IMR-90 (cell line): ENCODE measurements around the gene C5orf52. TPM values are rescaled to one million over a fixed set of nuclear protein-coding genes. Genes with fewer than 3 reads are reported as not detected.

Experiments
- ATAC-seq: fragments of 200-7000 bp; cut with Tn5 transposase; 2 replicates; pipeline ENCODE4 v1.9.1; 2020; ENCODE audit warnings: low read depth, mild to moderate bottlenecking, moderate library complexity
- BruUV-seq: library from RNA; stranded (reverse); fragments of 400-500 nt; replicated peaks from 2 replicates; lab custom pipeline; 2021; lab: Mats Ljungman, UMichigan
- CTCF ChIA-PET: fragments of 300-600 bp; formaldehyde crosslinking; extraction: SDS; loops from one replicate; lab custom pipeline; 2021; ENCODE audit warnings: antibody characterized with exemption; lab: Yijun Ruan, JAX
- POLR2A ChIA-PET: fragments of 300-600 bp; sonication (Branson Sonifier 250); formaldehyde crosslinking; loops from one replicate; lab custom pipeline; 2022; ENCODE audit warnings: antibody characterized with exemption; ENCODE audit not compliant: unreplicated experiment; lab: Charles Lee
- DNase-seq: peaks from one replicate; pipeline ENCODE4 v3.0.0; 2013
- H2AFZ ChIP-seq: replicated peaks from 2 replicates; pipeline ENCODE3; 2013; ENCODE audit warnings: low read length, mild to moderate bottlenecking; ENCODE audit not compliant: poor library complexity
- H2AK5ac ChIP-seq: 2 replicates; pipeline ENCODE4 v1.6.1; 2013; ENCODE audit warnings: low read depth, low read length, inconsistent platforms
- H2AK9ac ChIP-seq: replicated peaks from 2 replicates; pipeline ENCODE3; 2013; ENCODE audit warnings: mild to moderate bottlenecking, low read depth, low read length, moderate library complexity; ENCODE audit not compliant: poor library complexity
- H2BK120ac ChIP-seq: 2 replicates; pipeline ENCODE4 v1.6.1; 2013; ENCODE audit warnings: low read depth, low read length, inconsistent platforms
- H2BK15ac ChIP-seq: 3 replicates; pipeline ENCODE4 v1.6.1; 2013; ENCODE audit warnings: low read depth, low read length, inconsistent platforms
- H2BK20ac ChIP-seq: 2 replicates; pipeline ENCODE4 v1.6.1; 2013; ENCODE audit warnings: low read depth, mild to moderate bottlenecking, inconsistent platforms, low read length, moderate library complexity
- H2BK5ac ChIP-seq: 2 replicates; pipeline ENCODE4 v1.6.1; 2013; ENCODE audit warnings: mild to moderate bottlenecking, low read depth, low read length, inconsistent platforms; ENCODE audit not compliant: poor library complexity, severe bottlenecking
- H3K14ac ChIP-seq: replicated peaks from 2 replicates; pipeline ENCODE4 v1.6.1; 2013; ENCODE audit warnings: low read depth, low read length, inconsistent platforms
- H3K18ac ChIP-seq: 2 replicates; pipeline ENCODE4 v1.6.1; 2013; ENCODE audit warnings: low read depth, low read length, control low read depth
- H3K23ac ChIP-seq: 2 replicates; pipeline ENCODE4 v1.6.1; 2013; ENCODE audit warnings: low read depth, low read length, inconsistent platforms
- H3K27ac ChIP-seq: 2 replicates; pipeline ENCODE4 v1.5.1; 2013; ENCODE audit warnings: mild to moderate bottlenecking, control low read depth, low read length; ENCODE audit not compliant: insufficient read depth
- H3K27me3 ChIP-seq: 2 replicates; pipeline ENCODE4 v1.6.1; 2013; ENCODE audit warnings: low read length; ENCODE audit not compliant: control insufficient read depth, insufficient read depth
- H3K36me3 ChIP-seq: 2 replicates; pipeline ENCODE4 v1.6.1; 2013; ENCODE audit warnings: low read length, mixed read lengths; ENCODE audit not compliant: control insufficient read depth, insufficient read depth
- H3K4ac ChIP-seq: 2 replicates; pipeline ENCODE4 v1.6.1; 2013; ENCODE audit warnings: low read depth, low read length, inconsistent platforms
- H3K4me1 ChIP-seq: 2 replicates; pipeline ENCODE4 v1.6.1; 2013; ENCODE audit warnings: low read length, mixed read lengths; ENCODE audit not compliant: control insufficient read depth, insufficient read depth
- H3K4me2 ChIP-seq: 2 replicates; pipeline ENCODE4 v1.6.1; 2013; ENCODE audit warnings: low read depth, mild to moderate bottlenecking, control low read depth, low read length, moderate library complexity
- H3K4me3 ChIP-seq: 2 replicates; pipeline ENCODE4 v1.5.1; 2013; ENCODE audit warnings: low read depth, mild to moderate bottlenecking, control low read depth, low read length, moderate library complexity; ENCODE audit not compliant: insufficient read depth
- H3K56ac ChIP-seq: 2 replicates; pipeline ENCODE4 v1.6.1; 2013; ENCODE audit warnings: low read length, inconsistent platforms; ENCODE audit not compliant: insufficient read depth; ENCODE audit errors: extremely low read depth
- H3K79me1 ChIP-seq, 2 experiments: 2 replicates each; pipeline ENCODE4 v1.6.1; 2013; ENCODE audit warnings: low read length in 2 of 2, inconsistent platforms in 1 of 2, low read depth in 1 of 2
- H3K9ac ChIP-seq: 2 replicates; pipeline ENCODE4 v1.6.1; 2013; ENCODE audit warnings: low read depth, low read length, control low read depth
- H3K9me1 ChIP-seq: 2 replicates; pipeline ENCODE4 v1.6.1; 2013; ENCODE audit warnings: low read length, inconsistent platforms; ENCODE audit not compliant: insufficient read depth
- H3K9me3 ChIP-seq: 2 replicates; pipeline ENCODE4 v1.6.1; 2013; ENCODE audit warnings: low read length; ENCODE audit not compliant: control insufficient read depth, insufficient read depth
- H4K20me1 ChIP-seq: 2 replicates; pipeline ENCODE4 v1.6.1; 2013; ENCODE audit warnings: low read length, inconsistent platforms; ENCODE audit not compliant: insufficient read depth
- H4K5ac ChIP-seq: 2 replicates; pipeline ENCODE4 v1.6.1; 2013; ENCODE audit warnings: mild to moderate bottlenecking, low read depth, low read length, control low read depth
- H4K8ac ChIP-seq, 2 experiments: 2 replicates each; pipeline ENCODE4 v1.6.1; 2013; ENCODE audit warnings: low read depth in 2 of 2, low read length in 2 of 2, control low read depth in 1 of 2, inconsistent platforms in 1 of 2
- H4K91ac ChIP-seq: 2 replicates; pipeline ENCODE4 v1.6.1; 2013; ENCODE audit warnings: low read depth, low read length, inconsistent platforms; ENCODE audit not compliant: insufficient read depth
- BHLHE40 ChIP-seq: fragments of 150-350 bp; IDR thresholded peaks from 2 replicates; pipeline ENCODE4 v1.6.1; 2016; ENCODE audit warnings: mild to moderate bottlenecking, low read depth, low read length
- CEBPB ChIP-seq: IDR thresholded peaks from 2 replicates; pipeline ENCODE4 v1.6.1; 2012; ENCODE audit warnings: low read depth, low read length, improper control_type of control experiment
- CHD1 ChIP-seq: IDR thresholded peaks from 2 replicates; pipeline ENCODE4 v1.6.1; 2012; ENCODE audit warnings: low read depth, low read length, improper control_type of control experiment
- MAFK ChIP-seq: IDR thresholded peaks from 2 replicates; pipeline ENCODE4 v1.6.1; 2012; ENCODE audit warnings: low read depth, low read length, improper control_type of control experiment
- MAZ ChIP-seq: IDR thresholded peaks from 2 replicates; pipeline ENCODE4 v1.6.1; 2012; ENCODE audit warnings: low read depth, mild to moderate bottlenecking, low read length, improper control_type of control experiment, moderate library complexity, borderline replicate concordance
- RAD21 ChIP-seq: IDR thresholded peaks from 2 replicates; pipeline ENCODE4 v1.6.1; 2012; ENCODE audit warnings: low read length, improper control_type of control experiment
- RCOR1 ChIP-seq: IDR thresholded peaks from 2 replicates; pipeline ENCODE4 v1.6.1; 2012; ENCODE audit warnings: mild to moderate bottlenecking, low read length, improper control_type of control experiment; ENCODE audit not compliant: insufficient replicate concordance
- SMC3 ChIP-seq: fragments of 150-350 bp; IDR thresholded peaks from 2 replicates; pipeline ENCODE4 v1.6.1; 2016; ENCODE audit warnings: low read depth, mild to moderate bottlenecking, antibody characterized with exemption, low read length, moderate library complexity
- WGBS, 2 experiments: methylation state at CpG; one replicate each; pipeline versions ENCODE4 v1.1.5 to v1.1.7; 2013; ENCODE audit warnings: missing lambda C conversion rate in 2 of 2; ENCODE audit not compliant: insufficient read length in 1 of 2; ENCODE audit errors: extremely low coverage in 2 of 2; 5-methylcytosine and 5-hydroxymethylcytosine counted together
- dilution Hi-C: fragments of 300-500 bp; cut with HindIII; formaldehyde crosslinking; loops from one replicate; pipeline ENCODE4 v1.14.3; 2018; ENCODE audit warnings: low sequenced_read_pairs; ENCODE audit not compliant: unreplicated experiment
- in situ Hi-C: fragments of 300-500 bp; cut with MboI; formaldehyde crosslinking; loops from 3 replicates; pipeline ENCODE4 v1.14.3; 2019; ENCODE audit warnings: low sequenced_read_pairs, inconsistent platforms, mixed read lengths
- intact Hi-C: fragments of 100-400 bp; cut with micrococcal nuclease; formaldehyde crosslinking; loops from 2 replicates; pipeline ENCODE4 v1.10.0; 2022
- polyA plus RNA-seq, 3 experiments: library from polyadenylated mRNA; depleted of rRNA; stranded (reverse); fragments of >200 nt; gene quantifications; 2 replicates each; pipeline ENCODE4 v1.2.3, GENCODE V29; 2012; ENCODE audit warnings: low replicate concordance in 1 of 3
- total RNA-seq: library from RNA; depleted of rRNA; stranded (reverse); fragments of >200 nt; gene quantifications from 2 replicates; pipeline ENCODE4 v1.2.3, GENCODE V29; 2012
- TF ChIP-seq, protein P1 (sequence below): fragments of 150-350 bp; IDR thresholded peaks from 2 replicates; pipeline ENCODE4 v1.6.1; 2016; ENCODE audit warnings: low read depth, mild to moderate bottlenecking, low read length, moderate library complexity, borderline replicate concordance
- TF ChIP-seq, protein P2 (sequence below): conservative IDR thresholded peaks from 2 replicates; pipeline ENCODE4 v1.5.1; 2012; ENCODE audit warnings: mild to moderate bottlenecking, low read depth, low read length, improper control_type of control experiment
- TF ChIP-seq, protein P3 (sequence below): fragments of 150-350 bp; IDR thresholded peaks from 2 replicates; pipeline ENCODE4 v1.6.1; 2017; ENCODE audit warnings: mild to moderate bottlenecking, antibody characterized with exemption, low read length, low read depth

Gene C5orf52
- total and polyA plus RNA-seq, 2 of the 4 experiments (the other 2 are of a cell fraction) = not detected

DNA sequence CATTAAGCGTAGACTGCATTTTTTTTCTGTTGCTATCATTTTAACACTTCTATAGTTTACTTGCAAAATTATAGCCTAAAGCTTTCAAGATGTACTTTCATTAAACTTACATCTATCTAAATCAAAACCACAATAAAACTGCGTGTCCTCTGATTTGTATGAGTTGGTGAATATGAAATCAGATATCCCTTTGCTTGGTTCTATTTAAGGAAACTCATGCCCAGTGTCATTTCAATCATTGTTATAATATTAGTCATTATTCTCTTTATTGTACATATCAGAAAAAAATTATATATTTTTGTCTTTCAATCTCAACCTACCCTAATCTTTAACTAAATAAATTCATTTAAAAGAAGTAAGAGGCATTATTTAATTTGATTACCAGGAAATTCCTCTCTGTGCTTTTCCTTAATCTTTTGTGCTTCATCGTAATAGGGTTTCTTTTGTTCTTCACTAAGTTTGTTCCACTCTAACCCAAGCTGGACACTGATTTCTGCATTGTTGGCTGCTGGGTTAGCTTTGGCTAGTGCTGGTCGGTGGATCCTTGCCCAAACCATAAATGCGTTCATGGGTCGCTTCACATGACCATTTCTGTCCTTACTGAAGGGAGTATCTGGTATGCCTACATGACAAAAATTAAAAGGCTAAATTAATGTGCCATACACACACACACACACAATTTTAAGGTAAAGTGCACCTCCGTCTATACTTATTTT, 22.9 kb upstream of the C5orf52 start:
- no peak overlapping the region for H3K23ac ChIP-seq
- no CpG with 5 or more reads among the region's 7 CpGs for WGBS, 2 experiments
- no peak overlapping the region for H3K4me3 ChIP-seq
- H3K9ac ChIP-seq = no peak overlapping the region
- no peak overlapping the region for H3K56ac ChIP-seq
- H4K5ac ChIP-seq = no peak overlapping the region
- H3K79me1 ChIP-seq = no peaks in the 10 kb centered on the region
- H2BK15ac ChIP-seq = no peak overlapping the region
- intact Hi-C loops (no loop called here), in situ Hi-C loops (no loop called here), dilution Hi-C loops (no loop called here)
- H3K36me3 ChIP-seq = no peaks in the 10 kb centered on the region
- peak overlapping the region; percentile 87; the same call in 1 of the 2 replicates for H3K14ac ChIP-seq
- TF ChIP-seq SMC3 = no peak
- TF ChIP-seq MAZ = no peak
- TF ChIP-seq CEBPB = no peak
- TF ChIP-seq BHLHE40 = no peak
- TF ChIP-seq MAFK = no peak
- TF ChIP-seq RAD21 = no peak
- no peak for TF ChIP-seq CHD1
- TF ChIP-seq, protein P1, sequence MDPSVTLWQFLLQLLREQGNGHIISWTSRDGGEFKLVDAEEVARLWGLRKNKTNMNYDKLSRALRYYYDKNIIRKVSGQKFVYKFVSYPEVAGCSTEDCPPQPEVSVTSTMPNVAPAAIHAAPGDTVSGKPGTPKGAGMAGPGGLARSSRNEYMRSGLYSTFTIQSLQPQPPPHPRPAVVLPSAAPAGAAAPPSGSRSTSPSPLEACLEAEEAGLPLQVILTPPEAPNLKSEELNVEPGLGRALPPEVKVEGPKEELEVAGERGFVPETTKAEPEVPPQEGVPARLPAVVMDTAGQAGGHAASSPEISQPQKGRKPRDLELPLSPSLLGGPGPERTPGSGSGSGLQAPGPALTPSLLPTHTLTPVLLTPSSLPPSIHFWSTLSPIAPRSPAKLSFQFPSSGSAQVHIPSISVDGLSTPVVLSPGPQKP = no peak
- TF ChIP-seq, protein P2, sequence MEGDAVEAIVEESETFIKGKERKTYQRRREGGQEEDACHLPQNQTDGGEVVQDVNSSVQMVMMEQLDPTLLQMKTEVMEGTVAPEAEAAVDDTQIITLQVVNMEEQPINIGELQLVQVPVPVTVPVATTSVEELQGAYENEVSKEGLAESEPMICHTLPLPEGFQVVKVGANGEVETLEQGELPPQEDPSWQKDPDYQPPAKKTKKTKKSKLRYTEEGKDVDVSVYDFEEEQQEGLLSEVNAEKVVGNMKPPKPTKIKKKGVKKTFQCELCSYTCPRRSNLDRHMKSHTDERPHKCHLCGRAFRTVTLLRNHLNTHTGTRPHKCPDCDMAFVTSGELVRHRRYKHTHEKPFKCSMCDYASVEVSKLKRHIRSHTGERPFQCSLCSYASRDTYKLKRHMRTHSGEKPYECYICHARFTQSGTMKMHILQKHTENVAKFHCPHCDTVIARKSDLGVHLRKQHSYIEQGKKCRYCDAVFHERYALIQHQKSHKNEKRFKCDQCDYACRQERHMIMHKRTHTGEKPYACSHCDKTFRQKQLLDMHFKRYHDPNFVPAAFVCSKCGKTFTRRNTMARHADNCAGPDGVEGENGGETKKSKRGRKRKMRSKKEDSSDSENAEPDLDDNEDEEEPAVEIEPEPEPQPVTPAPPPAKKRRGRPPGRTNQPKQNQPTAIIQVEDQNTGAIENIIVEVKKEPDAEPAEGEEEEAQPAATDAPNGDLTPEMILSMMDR = no peak
- no peak for TF ChIP-seq RCOR1
- TF ChIP-seq, protein P3, sequence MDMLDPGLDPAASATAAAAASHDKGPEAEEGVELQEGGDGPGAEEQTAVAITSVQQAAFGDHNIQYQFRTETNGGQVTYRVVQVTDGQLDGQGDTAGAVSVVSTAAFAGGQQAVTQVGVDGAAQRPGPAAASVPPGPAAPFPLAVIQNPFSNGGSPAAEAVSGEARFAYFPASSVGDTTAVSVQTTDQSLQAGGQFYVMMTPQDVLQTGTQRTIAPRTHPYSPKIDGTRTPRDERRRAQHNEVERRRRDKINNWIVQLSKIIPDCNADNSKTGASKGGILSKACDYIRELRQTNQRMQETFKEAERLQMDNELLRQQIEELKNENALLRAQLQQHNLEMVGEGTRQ = no peak
- 0 out of 4 replicates have a peak overlapping the region, but pooled peaks of 1 of the 2 experiments have one; percentile 42 for H4K8ac ChIP-seq
- no peaks in the 10 kb centered on the region; the same call in 1 of the 2 replicates for H3K4me1 ChIP-seq
- H3K4ac ChIP-seq = no peak overlapping the region; the same call in 1 of the 2 replicates
- H2BK120ac ChIP-seq = no peak overlapping the region
- no peaks in the 10 kb centered on the region for H3K9me1 ChIP-seq
- DNase-seq (peak; percentile 4), ATAC-seq (no peak)
- ChIA-PET POLR2A (no interaction called here), CTCF (no interaction called here)
- peak overlapping the region; percentile 81 for H2AFZ ChIP-seq
- H3K4me2 ChIP-seq = no peak overlapping the region
- H3K9me3 ChIP-seq = peaks cover 2% of the 10 kb centered on the region; the same call in 1 of the 2 replicates
- no peak overlapping the region for H3K18ac ChIP-seq
- no peak overlapping the region for H3K27ac ChIP-seq
- no peak overlapping the region for H2BK5ac ChIP-seq
- H2AK9ac ChIP-seq = no peak overlapping the region
- H4K91ac ChIP-seq = no peak overlapping the region
- no peaks in the 10 kb centered on the region for H4K20me1 ChIP-seq
- BruUV-seq = no TSS peak
- no peak overlapping the region for H2BK20ac ChIP-seq
- H3K27me3 ChIP-seq = no peaks in the 10 kb centered on the region
- no peak overlapping the region for H2AK5ac ChIP-seq
